ENCODE measurements around the gene SETD2. TPM values are rescaled to one million over a fixed set of nuclear protein-coding genes. Genes with fewer than 3 reads are reported as not detected.

SETD2 gene
- total RNA-seq, 1 experiment from 2014 or later, result 60.8 TPM

DNA sequence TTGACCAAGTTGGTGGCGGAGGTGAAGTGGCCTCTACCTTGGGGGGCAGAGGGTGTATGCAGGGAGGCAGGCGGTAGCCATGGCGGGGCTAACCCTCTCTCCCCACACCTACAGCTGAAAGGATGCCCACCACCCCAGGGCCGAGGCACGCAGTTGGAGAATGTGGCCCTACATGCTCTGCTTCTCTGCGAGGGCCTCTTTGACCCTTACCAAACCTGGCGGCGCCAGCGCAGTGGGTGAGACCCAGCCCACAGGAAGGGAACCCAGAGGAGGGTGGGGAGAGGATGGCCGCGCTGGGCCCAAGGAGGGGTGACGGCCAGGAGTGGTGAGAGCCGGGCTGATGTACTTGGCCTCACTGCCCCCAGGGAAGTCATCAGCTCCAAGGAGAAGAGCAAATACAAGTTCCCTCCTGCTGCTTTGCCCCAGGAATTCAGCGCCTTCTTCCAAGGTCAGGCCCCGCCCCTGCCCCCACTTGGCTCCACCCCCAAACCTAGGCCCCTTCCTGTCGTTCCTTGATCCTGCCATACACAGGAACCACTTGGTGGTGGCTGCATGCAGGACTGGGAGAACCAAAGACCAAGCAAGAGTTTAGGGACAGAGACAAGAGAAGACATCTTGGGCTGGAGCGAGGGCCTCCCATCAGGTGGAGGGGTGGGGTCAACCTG, 174.6 kb downstream of the SETD2 start:
- Histone ChIP-seq H3T11ph (ENCODE audit: low read length) (no peak overlapping the region), H3K27me3 (ENCODE audit: insufficient read depth, low read length) (no peaks in the 10 kb centered on the region), H3K27ac (ENCODE audit: insufficient read length, low read depth, low read length) (no peak overlapping the region), H3K14ac (ENCODE audit: insufficient read depth, low read length) (no peak overlapping the region), H2BK5ac (ENCODE audit: insufficient read length, low read length) (no peak overlapping the region), H3K79me1 (ENCODE audit: insufficient read depth, low read depth, low read length, poor library complexity, severe bottlenecking) (no peaks in the 10 kb centered on the region), H2AK5ac (ENCODE audit: insufficient read length, low read length) (no peak overlapping the region), H4K5ac (ENCODE audit: insufficient read length, low read depth, low read length) (no peak overlapping the region), H4K91ac (ENCODE audit: insufficient read length, low read depth, low read length) (no peak overlapping the region), H3K23me2 (ENCODE audit: insufficient read length, low read depth, low read length, poor library complexity, severe bottlenecking) (no peaks in the 10 kb centered on the region), H2BK15ac (ENCODE audit: low read depth, low read length) (no peak overlapping the region), H3K56ac (ENCODE audit: insufficient read length, low read depth, low read length) (no peak overlapping the region), H3K9ac (ENCODE audit: extremely low read depth, insufficient read length, low read length) (no peak overlapping the region), H3K18ac (ENCODE audit: insufficient read length, low read depth, low read length) (no peak overlapping the region), H2BK120ac (ENCODE audit: low read depth, low read length, poor library complexity, severe bottlenecking) (no peak overlapping the region), H2BK12ac (ENCODE audit: insufficient read length, low read depth, low read length) (no peak overlapping the region), H3K23ac (ENCODE audit: insufficient read length, low read depth, low read length) (no peak overlapping the region), H3K9me3 (ENCODE audit: control insufficient read depth, low read depth, low read length) (no peaks in the 10 kb centered on the region), H4K8ac (replicated peaks; ENCODE audit: insufficient read length, low read depth, low read length) (no peak overlapping the region), H3K4me1 (ENCODE audit: insufficient read depth, low read length) (peaks cover 4% of the 10 kb centered on the region; the same call in 1 of the 2 replicates), H4K20me1 (ENCODE audit: control insufficient read depth, insufficient read depth, insufficient read length) (no peaks in the 10 kb centered on the region), H2AFZ (ENCODE audit: low read length) (no peak overlapping the region), H3K4ac (ENCODE audit: low read depth, low read length) (no peak overlapping the region), H2BK20ac (ENCODE audit: low read depth, low read length, poor library complexity, severe bottlenecking) (no peak overlapping the region), H3K4me2 (ENCODE audit: insufficient read depth, insufficient read length, low read length) (no peak overlapping the region), H3K79me2 (ENCODE audit: insufficient read depth, low read length) (no peaks in the 10 kb centered on the region)
- TF ChIP-seq, protein P1, sequence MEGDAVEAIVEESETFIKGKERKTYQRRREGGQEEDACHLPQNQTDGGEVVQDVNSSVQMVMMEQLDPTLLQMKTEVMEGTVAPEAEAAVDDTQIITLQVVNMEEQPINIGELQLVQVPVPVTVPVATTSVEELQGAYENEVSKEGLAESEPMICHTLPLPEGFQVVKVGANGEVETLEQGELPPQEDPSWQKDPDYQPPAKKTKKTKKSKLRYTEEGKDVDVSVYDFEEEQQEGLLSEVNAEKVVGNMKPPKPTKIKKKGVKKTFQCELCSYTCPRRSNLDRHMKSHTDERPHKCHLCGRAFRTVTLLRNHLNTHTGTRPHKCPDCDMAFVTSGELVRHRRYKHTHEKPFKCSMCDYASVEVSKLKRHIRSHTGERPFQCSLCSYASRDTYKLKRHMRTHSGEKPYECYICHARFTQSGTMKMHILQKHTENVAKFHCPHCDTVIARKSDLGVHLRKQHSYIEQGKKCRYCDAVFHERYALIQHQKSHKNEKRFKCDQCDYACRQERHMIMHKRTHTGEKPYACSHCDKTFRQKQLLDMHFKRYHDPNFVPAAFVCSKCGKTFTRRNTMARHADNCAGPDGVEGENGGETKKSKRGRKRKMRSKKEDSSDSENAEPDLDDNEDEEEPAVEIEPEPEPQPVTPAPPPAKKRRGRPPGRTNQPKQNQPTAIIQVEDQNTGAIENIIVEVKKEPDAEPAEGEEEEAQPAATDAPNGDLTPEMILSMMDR (conservative IDR thresholded peaks at IDR 0.05), result no peak
- H3K4me1 Mint-ChIP-seq, result peaks cover 32 to 38% of the 10 kb centered on the region in 2 experiments
- peak; percentile 57 for DNase-seq
- no CpG with 5 or more reads among the region's 17 CpGs for WGBS (ENCODE audit: extremely low coverage, insufficient read length, low lambda C conversion rate)
- H3K9me3 Mint-ChIP-seq, result no peaks in the 10 kb centered on the region
- no peak overlapping the region for H3K4me3 Mint-ChIP-seq
- H3K36me3 Mint-ChIP-seq (ENCODE audit: insufficient read depth in 1 of 3, low read depth in 3 of 3), result peaks cover 12 to 25% (median 15%) of the 10 kb centered on the region in 3 experiments
- peak overlapping the region in 2 of 3 experiments; percentile 51 to 82; a peak in 3 of 7 replicates for H3K27ac Mint-ChIP-seq
- no peaks in the 10 kb centered on the region for H3K27me3 Mint-ChIP-seq (ENCODE audit: low read depth)

All from H9 (cell line).